Measurements from ENCODE around the gene GNAO1.

Gene GNAO1

GRCh38 chr16:56294579-56294978, 103.3 kb downstream of the GNAO1 start:
- DNase-seq, result no peak

DNA sequence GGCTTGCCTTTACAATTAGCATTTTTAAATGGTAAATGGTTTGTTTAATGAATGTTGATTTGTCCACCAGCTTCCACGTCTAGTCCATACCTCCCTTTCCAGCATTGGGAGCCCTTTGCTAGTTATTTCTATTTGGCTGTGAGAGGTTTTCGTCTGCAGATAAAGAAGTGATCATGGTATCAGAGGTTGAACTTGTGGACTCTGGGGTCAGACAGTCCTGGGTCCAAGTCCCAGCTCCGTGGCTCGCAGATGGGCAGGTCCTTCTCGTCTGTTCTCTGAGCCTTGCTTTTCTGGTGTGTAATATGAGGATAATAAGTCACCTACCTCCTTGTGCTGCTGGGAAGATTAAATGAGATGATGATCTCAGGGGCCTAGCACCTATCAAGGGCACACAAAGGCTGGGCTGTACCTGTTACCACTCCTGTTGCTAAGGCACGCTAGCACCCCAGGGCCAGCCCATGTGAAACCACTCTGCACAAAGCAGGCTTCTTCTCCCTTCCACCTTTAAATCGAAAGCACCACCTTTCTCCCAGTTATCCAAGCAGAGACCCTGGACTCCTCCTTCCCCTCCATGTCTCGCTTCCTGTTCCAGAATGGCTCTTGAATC, 103.9 kb downstream of the GNAO1 start:
- DNase-seq, result no peak

- no peak for DNase-seq
These were observed 104.6 kb downstream of the GNAO1 start for GRCh38 chr16:56295739-56296527.

- no peak for DNase-seq
These were observed 106.4 kb downstream of the GNAO1 start for GRCh38 chr16:56297684-56298083.

DNA sequence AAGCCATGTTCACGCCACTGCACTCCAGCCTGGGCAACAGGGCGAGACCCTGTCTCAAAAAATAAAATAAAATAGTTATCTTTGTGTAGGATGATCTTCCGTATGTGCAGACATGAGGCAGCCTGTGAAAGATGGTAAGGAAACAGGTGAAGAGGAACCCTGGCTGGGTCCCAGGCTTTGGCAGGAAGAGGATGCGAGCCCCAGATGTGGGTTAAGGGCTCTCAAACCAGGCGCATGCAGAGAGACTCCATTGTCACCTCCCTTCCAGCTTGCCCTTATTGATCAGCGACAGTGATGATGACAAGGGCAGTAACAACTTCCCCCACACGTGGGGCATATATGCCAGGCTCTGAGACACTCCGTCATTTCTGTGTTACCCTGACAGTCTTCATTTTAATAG, 106.8 kb downstream of the GNAO1 start:
- no peak for DNase-seq

DNA sequence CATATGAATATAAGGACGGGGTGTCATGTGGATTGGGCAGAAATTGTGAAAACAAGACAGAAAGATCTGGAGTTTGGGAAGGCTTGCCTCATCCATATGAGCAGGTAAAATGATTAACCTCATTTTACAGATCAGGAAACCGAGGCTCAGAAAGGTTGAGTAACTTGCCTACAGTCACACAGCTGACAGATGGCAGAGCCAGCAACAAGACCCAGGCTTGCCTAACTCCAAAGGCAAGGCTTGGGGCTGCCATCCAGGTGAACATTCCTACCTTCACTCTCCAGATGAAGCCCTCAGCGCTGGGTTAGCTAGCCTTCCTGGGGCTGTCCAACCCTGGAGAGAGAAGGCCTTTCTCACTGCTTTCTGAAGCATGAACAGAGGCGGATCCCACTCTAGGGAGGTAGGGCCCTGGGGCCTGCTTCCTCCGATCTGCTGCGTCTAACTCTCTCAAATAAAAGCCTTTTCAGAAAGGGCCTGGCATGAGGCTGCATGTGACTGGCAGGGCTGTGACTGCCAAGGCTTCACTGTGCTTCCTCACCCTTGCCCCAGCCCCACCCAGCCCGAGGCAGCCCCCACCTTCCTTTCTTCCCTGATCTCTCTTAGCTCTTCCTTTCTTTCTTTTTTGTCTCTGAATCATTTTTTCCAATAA, 107.8 kb downstream of the GNAO1 start:
- no peak for DNase-seq

- no peak for DNase-seq
These were observed 108.9 kb downstream of the GNAO1 start for GRCh38 chr16:56300242-56300623.

DNA sequence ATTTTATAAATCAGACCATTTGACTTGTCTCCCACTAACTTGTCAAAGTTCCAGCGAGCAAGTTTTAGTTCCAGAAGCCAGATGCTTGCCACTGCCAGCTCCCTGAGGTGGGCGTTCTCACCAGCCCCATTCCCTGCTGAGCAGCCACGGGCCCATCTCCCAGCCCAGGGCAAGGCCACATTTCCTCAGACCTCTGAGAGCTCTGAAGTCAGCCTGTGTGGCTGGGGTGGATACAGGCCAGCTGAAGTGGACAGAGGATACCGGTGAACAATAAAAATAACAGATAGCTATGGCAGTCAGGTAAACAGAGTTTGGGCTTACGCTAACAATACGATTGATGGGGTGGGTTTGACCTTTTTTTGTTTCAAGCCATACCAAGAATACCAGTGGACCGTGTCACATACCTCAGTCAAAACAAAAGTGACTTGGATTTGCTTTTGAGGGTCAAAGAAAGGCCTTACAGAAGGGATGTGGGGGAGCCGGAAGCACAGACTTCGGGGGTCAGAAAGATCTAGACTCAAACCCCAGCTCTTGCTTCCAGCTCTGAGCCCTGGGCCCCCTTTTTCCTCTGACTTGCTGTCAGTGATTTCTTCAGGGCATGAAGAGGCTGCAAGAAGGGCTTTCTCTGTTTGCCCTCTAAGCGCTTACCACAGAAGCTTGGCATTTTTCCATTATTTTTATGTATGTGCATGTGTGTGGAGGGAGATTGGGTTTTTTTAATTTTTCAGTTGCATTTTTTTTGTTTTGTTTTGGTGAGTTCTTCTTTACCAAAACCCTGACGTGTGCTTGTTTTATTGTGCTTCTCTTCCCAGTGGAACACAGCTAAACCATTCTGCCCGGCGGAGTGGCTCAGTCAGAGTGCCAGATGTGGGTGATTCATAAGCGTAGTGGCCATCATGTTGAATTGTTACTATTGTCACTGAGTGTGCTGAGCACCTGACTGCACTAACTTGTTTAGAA, 109.9 kb downstream of the GNAO1 start:
- DNase-seq, result no peak

DNA sequence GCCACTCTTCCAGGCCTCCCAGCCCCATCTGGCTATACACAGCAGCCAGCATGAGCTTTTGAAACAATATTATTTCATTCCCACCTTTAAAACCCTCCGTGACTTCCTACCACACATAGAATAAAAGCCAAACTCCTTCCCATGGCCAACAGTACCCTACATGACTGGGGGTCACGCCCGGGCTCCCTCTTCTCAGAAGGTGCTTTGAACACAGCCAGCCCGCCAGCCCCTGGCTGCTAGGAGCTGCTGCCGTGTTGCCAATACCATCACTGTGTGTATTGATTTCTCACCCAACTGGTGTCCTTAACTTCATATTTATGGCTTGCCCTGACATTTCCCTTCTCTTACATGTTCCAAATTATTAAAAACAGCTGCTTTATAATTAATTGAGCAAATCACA, 111.2 kb downstream of the GNAO1 start:
- DNase-seq, result no peak

DNA sequence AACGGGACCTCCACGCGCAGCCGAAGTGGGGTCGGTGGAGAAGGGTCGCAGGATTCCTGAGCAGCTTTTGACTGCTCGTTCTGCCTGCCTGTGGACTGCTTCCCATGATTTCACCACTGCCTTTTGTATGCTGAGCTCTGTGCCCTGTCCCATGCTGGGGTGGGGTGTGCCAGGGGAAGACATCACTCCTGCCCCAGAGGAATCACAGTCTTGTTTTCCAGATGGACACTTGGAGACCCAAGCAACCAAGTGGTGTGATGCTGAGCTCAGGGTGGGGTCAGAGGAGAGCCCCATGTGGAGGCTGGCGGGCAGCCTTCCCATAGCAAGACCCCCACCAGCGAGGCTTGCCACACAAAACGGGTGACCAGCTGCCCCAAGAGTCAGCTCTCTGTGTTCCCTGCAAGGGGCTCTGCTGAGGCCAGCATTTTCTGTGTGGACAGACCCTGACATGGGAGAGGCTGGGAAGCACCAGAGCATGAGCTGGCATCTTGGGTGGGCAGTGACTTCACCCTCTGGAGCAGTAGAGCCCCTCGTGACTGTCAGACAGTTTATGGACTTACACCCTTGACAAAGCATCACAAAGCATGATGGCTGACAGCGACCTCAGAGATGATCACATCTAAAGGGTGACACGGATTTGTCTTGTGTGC, 111.9 kb downstream of the GNAO1 start:
- DNase-seq, result no peak

- no peak for DNase-seq
These were observed 112.6 kb downstream of the GNAO1 start for GRCh38 chr16:56303880-56304279.

DNA sequence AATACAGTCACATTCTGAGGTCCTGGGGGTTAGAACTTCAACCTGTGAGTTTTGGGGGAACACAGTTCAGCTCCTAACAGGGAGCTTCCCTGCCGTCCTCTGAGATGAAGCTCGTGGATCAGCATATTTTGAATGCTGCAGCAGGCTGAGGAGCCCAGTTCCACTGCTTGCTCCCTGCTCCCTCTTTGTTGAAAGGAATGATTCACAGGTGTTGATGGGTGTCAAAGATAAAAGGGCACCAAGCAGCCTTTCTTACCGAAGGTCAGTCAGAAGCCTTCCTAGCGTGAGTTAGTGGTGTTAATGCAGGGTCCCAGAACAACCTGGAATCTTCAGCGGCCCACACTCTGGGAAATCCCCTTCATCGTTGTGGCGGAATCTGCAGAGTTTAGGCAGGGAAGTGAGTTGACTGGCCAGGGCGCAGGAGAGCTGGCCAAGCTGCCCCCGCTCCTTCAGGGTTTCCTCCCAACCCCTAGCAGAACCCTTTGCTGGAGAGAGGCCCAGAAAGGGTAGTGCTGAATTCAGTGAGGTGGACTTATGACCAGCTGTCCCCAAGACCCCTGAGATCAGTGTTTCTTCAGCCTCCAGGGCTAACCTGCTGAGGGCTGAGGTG, 114.8 kb downstream of the GNAO1 start:
- DNase-seq, result no peak

- no peak for DNase-seq
These were observed 115.6 kb downstream of the GNAO1 start for GRCh38 chr16:56306690-56307533.

DNA sequence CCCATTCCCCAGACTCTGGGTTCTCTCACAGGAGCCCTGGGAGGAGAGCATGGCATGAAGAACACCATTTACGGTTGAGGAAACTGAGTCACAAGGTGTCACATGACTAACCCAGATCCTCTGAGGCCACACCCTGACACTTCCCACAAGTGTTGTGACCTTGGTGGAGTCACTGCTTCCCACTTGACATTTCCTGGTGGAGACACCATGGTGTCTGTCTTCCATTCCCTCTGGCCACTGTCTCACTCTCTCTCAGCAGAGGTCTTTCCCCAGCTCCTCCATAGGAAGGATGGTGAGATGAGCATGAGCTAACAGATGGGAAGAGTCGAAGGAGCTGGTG, 116.2 kb downstream of the GNAO1 start:
- DNase-seq, result no peak

DNA sequence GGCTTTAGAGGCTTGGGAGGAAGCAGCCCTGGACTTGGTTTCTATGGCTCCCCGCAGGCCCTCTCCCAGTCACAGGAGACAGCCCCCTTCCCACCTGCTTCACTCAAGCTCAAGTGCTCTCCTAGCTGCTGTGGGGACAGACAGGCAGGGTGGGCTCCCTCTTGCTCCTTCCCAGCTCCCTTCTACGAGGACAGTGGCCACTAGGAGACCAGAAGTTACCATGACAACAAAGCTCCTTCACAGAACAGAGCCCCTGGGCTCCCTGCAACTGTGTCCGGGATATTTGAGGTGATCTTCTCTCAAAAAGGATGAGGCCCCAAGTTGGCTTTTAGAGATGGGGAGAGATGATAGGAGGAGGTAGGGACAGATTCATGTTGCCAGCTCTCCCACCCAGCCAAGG, 117.7 kb downstream of the GNAO1 start:
- no peak for DNase-seq

- no peak for DNase-seq
These were observed 119.4 kb downstream of the GNAO1 start for GRCh38 chr16:56310690-56311089.

DNA sequence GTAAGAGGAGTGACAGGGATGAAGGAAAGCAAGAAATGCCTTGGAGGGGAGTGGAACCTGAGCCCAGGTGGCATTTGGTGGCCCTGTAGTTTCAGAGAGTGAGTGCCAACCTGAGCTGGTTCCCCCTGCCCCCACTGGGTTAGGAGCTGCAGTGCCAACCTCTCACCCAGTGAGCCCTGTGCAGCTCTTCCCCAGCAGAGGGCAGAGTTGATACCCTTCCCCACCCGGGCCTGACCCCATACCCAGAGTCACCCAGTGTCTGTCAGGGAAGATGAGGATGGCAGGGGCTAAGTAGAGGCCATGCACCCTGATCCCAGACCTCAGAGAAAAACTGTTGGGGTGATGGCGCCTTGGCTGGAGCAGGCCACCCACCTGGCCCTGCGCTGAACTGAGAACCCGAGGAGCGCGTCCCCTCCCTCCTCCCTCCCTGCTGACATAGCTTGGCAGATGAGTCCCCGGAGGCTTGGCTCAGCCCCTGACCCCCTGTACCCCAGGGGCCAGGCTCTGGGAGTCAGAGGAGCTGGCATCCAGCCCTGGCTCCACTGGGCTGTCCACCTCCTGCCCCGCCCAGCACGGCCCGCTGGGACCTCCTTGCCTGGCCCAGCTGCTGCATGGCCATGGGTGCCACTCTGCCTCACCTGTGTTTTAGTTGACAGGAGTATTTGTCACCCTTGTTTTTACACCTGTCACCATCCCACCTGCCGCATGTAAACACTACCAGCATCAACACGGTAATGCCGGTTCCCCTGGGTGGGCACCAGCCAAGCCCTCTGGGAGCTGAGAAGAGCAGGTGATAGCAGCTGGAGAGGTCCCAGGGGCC, 120.1 kb downstream of the GNAO1 start:
- no peak for DNase-seq

DNA sequence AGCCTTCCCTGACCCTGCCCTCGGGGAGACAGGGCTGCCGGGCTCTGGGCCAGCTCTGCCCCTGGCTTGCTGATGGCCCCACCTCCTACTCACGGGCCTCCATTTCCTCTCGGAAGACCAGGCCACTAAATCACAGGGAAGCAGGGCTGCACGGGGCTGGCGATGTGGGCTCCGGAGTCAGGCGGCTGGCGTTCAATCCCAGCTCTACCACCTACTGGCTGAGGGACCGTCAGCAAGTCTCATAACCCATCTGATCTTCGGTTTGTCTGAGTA, 120.7 kb downstream of the GNAO1 start:
- DNase-seq, result no peak

- no peak for DNase-seq
These were observed 121.3 kb downstream of the GNAO1 start for GRCh38 chr16:56312556-56312955.

DNA sequence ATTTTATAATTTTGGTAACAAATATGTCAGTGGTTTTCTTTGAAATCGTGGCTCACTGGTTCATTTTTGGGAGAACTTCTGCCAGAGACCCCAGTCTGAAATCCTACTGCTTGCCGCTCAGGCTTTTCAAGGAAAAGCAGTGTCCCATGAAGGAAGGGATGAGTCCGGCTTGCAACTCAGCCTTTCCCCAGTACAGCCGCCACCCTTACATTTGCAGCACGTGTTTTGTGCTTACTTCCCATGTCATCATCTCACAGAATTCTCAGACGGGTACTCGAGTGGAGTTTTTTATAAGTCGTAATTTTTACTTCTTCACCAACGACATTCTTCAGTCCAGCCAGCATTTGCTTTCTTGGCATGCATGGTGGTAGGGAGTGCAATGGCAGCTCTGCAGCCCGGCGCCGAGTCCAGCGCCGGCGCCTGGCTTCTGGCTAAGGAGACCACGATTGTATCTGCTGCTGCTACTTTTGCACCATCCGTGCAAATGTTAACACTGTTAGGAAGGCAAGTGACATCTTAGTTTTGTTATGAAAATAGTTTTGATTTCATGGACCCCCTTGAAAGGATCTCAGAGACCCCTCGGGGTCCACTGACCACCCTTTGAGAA, 123.1 kb downstream of the GNAO1 start:
- no peak for DNase-seq
